Upper lobe of left lung (tissue), 6 donors: ENCODE results near the gene DOCK4. TPM values are rescaled to one million over a fixed set of nuclear protein-coding genes. Genes with fewer than 3 reads are reported as not detected.

Source experiments
- ATAC-seq, 2 donors: fragments of 200-7000 bp; cut with Tn5 transposase; one replicate each; pipeline ENCODE4 v1.9.1; 2022; ENCODE audit warnings: mild to moderate bottlenecking in 2 of 2, moderate library complexity in 2 of 2; ENCODE audit not compliant: low FRiP score in 2 of 2
- DNase-seq, 2 donors: peaks; one replicate each; pipeline ENCODE4 v3.0.0-alpha.2; 2019 to 2020
- H3K27ac ChIP-seq, 4 donors: fragments of 200-600 bp; sonication (generic); one replicate each; pipeline ENCODE4 v1.5.1; 2016 to 2019
- H3K27me3 ChIP-seq, 4 donors: fragments of 200-600 bp; sonication (generic); one replicate each; pipeline ENCODE4 v1.5.1; 2017 to 2019
- H3K36me3 ChIP-seq, 4 donors: fragments of 200-600 bp; sonication (generic); one replicate each; pipeline ENCODE4 v1.5.1; 2016 to 2019
- H3K4me1 ChIP-seq, 4 donors: fragments of 200-600 bp; sonication (generic); one replicate each; pipeline ENCODE4 v1.5.1; 2018 to 2019
- H3K4me3 ChIP-seq, 4 donors: fragments of 200-600 bp; sonication (generic); one replicate each; pipeline ENCODE4 v1.5.1; 2017 to 2019; ENCODE audit warnings: mild to moderate bottlenecking in 2 of 4, moderate library complexity in 1 of 4
- H3K9me3 ChIP-seq, 4 donors: fragments of 200-600 bp; sonication (generic); one replicate each; pipeline ENCODE4 v1.5.1; 2018 to 2019
- CTCF ChIP-seq, 6 experiments: fragments of 450-650 bp in 4 of 6; fragments of 200-600 bp in 2 of 6; sonication (generic) in 2 of 6; IDR thresholded peaks; one replicate each; pipeline ENCODE4 v1.5.1; 2016 to 2019; ENCODE audit warnings: antibody characterized with exemption in 6 of 6
- EP300 ChIP-seq, 4 donors: sonication (generic); formaldehyde crosslinking; IDR thresholded peaks; one replicate each; pipeline ENCODE4 v1.5.1; 2017; ENCODE audit warnings: antibody characterized with exemption in 4 of 4, control low read depth in 2 of 4
- POLR2A ChIP-seq, 4 donors: fragments of 450-650 bp; IDR thresholded peaks; one replicate each; pipeline ENCODE4 v1.5.1; 2016 to 2017; ENCODE audit warnings: antibody characterized with exemption in 4 of 4, mild to moderate bottlenecking in 2 of 4
- POLR2AphosphoS5 ChIP-seq, 2 donors: sonication (generic); formaldehyde crosslinking; IDR thresholded peaks; one replicate each; pipeline ENCODE4 v1.5.1; 2017; ENCODE audit warnings: antibody characterized with exemption in 2 of 2
- WGBS, 2 donors: methylation state at CpG; one replicate each; pipeline ENCODE4 v1.1.5; 2017 to 2018; 5-methylcytosine and 5-hydroxymethylcytosine counted together
- total RNA-seq, 6 donors: library from RNA; depleted of rRNA in 4 of 6; stranded (reverse); fragments of >200 nt in 4 of 6; gene quantifications; one replicate each; pipeline versions ENCODE4 v1.1.0 to v1.2.1, GENCODE V29; 2016 to 2021
- donor health status: DM: no; HTN: no; CAD: no; lungs with moderate emphysema.
- donor health status: DM: no; HTN: yes; CAD: no; lungs with severe emphysema.

Gene DOCK4
- total RNA-seq, 6 donors from 2014 or later: 53.6 to 166 (median 100) TPM

- peak overlapping the region in 1 of 4 donors; percentile 2 for H3K27ac ChIP-seq
- H3K9me3 ChIP-seq: no peaks in the 10 kb centered on the region
- ATAC-seq: no peak
- H3K4me1 ChIP-seq: no peaks in the 10 kb centered on the region
- DNase-seq: no peak
- WGBS, 2 donors: 86 to 87% methylated on average over 1 of the region's 1 CpG
- no peak overlapping the region for H3K4me3 ChIP-seq
- no peak for TF ChIP-seq CTCF (IDR thresholded peaks at IDR 0.05)
- TF ChIP-seq POLR2A (IDR thresholded peaks at IDR 0.05): no peak
- no peak for TF ChIP-seq POLR2AphosphoS5 (IDR thresholded peaks at IDR 0.05)
- TF ChIP-seq EP300 (IDR thresholded peaks at IDR 0.05): no peak
- no peaks in the 10 kb centered on the region for H3K27me3 ChIP-seq
- H3K36me3 ChIP-seq: peaks cover 0 to 68% (median 27%) of the 10 kb centered on the region in 4 donors
Observed at GRCh38 chr7:111775206-111775605, 431.0 kb downstream of the DOCK4 start.

- ATAC-seq (no peak), DNase-seq (no peak)
- Histone ChIP-seq H3K27ac (no peak overlapping the region), H3K27me3 (no peaks in the 10 kb centered on the region), H3K4me1 (no peaks in the 10 kb centered on the region), H3K4me3 (no peak overlapping the region), H3K36me3 (peaks cover 3 to 74% (median 32%) of the 10 kb centered on the region in 4 donors), H3K9me3 (no peaks in the 10 kb centered on the region)
- WGBS, 2 donors: 91 to 97% methylated on average over 3 of the region's 3 CpGs
- TF ChIP-seq POLR2A (IDR thresholded peaks at IDR 0.05) (no peak), EP300 (IDR thresholded peaks at IDR 0.05) (no peak), POLR2AphosphoS5 (IDR thresholded peaks at IDR 0.05) (no peak), CTCF (IDR thresholded peaks at IDR 0.05) (no peak)
Observed at GRCh38 chr7:111772716-111773115, 433.5 kb downstream of the DOCK4 start.

GRCh38 chr7:111771638-111772037, 434.6 kb downstream of the DOCK4 start:
- ATAC-seq (no peak), DNase-seq (no peak)
- WGBS, 2 donors: 92% methylated on average over 5 of the region's 5 CpGs
- H3K4me1 ChIP-seq: no peaks in the 10 kb centered on the region
- no peaks in the 10 kb centered on the region for H3K9me3 ChIP-seq
- peaks cover under 1 to 73% (median 23%) of the 10 kb centered on the region in 4 donors for H3K36me3 ChIP-seq
- H3K4me3 ChIP-seq: no peak overlapping the region
- TF ChIP-seq POLR2AphosphoS5 (IDR thresholded peaks at IDR 0.05): no peak
- no peak for TF ChIP-seq POLR2A (IDR thresholded peaks at IDR 0.05)
- no peak for TF ChIP-seq CTCF (IDR thresholded peaks at IDR 0.05)
- no peak for TF ChIP-seq EP300 (IDR thresholded peaks at IDR 0.05)
- no peak overlapping the region for H3K27ac ChIP-seq
- no peaks in the 10 kb centered on the region for H3K27me3 ChIP-seq

- no peak for ATAC-seq
- no peaks in the 10 kb centered on the region for H3K27me3 ChIP-seq
- 69 to 76% methylated on average over 2 of the region's 2 CpGs for WGBS, 2 donors
- no peaks in the 10 kb centered on the region for H3K9me3 ChIP-seq
- H3K4me3 ChIP-seq: no peak overlapping the region
- TF ChIP-seq POLR2A (IDR thresholded peaks at IDR 0.05) (no peak), POLR2AphosphoS5 (IDR thresholded peaks at IDR 0.05) (no peak), CTCF (IDR thresholded peaks at IDR 0.05) (no peak), EP300 (IDR thresholded peaks at IDR 0.05) (no peak)
- no peak overlapping the region for H3K27ac ChIP-seq
- DNase-seq: no peak
- peaks cover 0 to 84% (median 22%) of the 10 kb centered on the region in 4 donors for H3K36me3 ChIP-seq
- no peaks in the 10 kb centered on the region for H3K4me1 ChIP-seq
Observed at GRCh38 chr7:111770116-111770515, 436.1 kb downstream of the DOCK4 start.
